Lower lobe of right lung (tissue), 2 donors: Measurements from ENCODE around the gene ARL4D. TPM values are rescaled to one million over a fixed set of nuclear protein-coding genes. Genes with fewer than 3 reads are reported as not detected.
"Not testable (repeated sequence)": the region's sequence is repeated elsewhere in the genome, so short reads cannot be mapped to it uniquely, and the experiment has no call there.

ENCODE experiments used
- ATAC-seq, 2 donors: fragments of 200-7000 bp; cut with Tn5 transposase; one replicate each; pipeline ENCODE4 v1.9.1; 2020 to 2022; ENCODE audit warnings: mild to moderate bottlenecking in 2 of 2, moderate library complexity in 2 of 2
- DNase-seq: peaks from one replicate; pipeline ENCODE4 v3.0.0-alpha.2; 2020
- H3K27ac ChIP-seq: fragments of 200-600 bp; one replicate; pipeline ENCODE4 v1.8.0; 2022
- H3K27me3 ChIP-seq: fragments of 200-600 bp; one replicate; pipeline ENCODE4 v1.8.0; 2022; ENCODE audit warnings: low read depth
- H3K36me3 ChIP-seq: fragments of 200-600 bp; one replicate; pipeline ENCODE4 v1.8.0; 2022; ENCODE audit warnings: mild to moderate bottlenecking
- H3K4me1 ChIP-seq: fragments of 200-600 bp; one replicate; pipeline ENCODE4 v1.8.0; 2022
- H3K4me3 ChIP-seq: fragments of 200-600 bp; one replicate; pipeline ENCODE4 v1.8.0; 2022; ENCODE audit warnings: mild to moderate bottlenecking
- H3K9me3 ChIP-seq: fragments of 200-600 bp; one replicate; pipeline ENCODE4 v1.8.0; 2022
- intact Hi-C: fragments of 100-400 bp; cut with DNase I; formaldehyde crosslinking; loops from one replicate; pipeline ENCODE4 v1.11.0; 2022
- total RNA-seq: library from RNA; stranded (reverse); fragmentation: NEBNext Ultra II Directional; extraction: Animal tissue kit (Norgen Biotek cat#: 25700); gene quantifications from one replicate; pipeline ENCODE4 v1.2.1, GENCODE V29; 2021
- TF ChIP-seq, protein P1 (sequence below): fragments of 200-600 bp; IDR thresholded peaks from one replicate; pipeline ENCODE4 v1.8.0; 2022; ENCODE audit warnings: antibody characterized with exemption, mild to moderate bottlenecking
- donor health status: DM: no; HTN: yes; CAD: no; lungs with severe emphysema.

ARL4D gene
- total RNA-seq, 1 donor from 2014 or later = 12.9 TPM

DNA sequence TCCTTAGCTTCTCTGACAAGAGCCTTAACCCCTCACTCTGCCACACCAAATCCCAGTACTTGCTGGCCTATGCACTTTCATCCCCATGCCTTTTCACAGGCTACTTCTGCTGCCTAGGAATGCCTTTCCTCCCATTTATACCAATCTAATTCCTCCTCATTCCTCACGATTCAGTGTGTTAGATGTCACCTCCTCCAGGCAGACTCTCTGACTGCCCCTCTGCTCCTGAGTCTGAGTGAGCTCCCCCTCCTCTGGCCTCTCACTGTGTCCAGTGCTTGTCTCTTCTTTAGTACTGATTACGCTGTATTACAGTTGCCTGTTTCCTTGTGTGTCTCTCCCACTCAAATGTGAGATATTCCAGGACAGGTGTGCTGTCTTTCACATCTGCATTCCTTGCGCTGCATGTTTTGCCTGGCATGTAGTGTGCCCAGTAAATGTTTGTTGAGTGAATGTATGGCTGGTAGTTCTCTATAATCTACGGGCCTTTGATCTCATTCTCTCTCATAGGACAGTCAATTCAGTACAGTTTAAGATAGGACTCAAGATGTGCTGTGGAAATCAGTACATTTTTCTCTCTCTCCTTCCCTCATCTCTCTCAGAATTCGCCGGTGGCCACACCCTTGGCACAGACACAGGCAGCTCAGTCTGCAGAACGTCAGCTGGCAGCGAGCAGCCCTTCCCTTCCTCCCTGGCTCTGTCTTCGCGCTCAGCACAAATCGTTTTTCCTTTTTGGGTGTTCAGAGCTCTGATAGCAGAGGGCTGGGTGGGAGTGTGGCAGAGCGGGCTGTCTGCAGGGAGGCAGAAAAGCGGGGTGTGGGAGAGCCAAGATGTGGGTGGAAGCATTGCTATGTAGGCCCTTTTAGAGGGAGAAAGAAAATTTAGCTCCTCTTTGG is 18.5 kb downstream of the ARL4D start:
- ATAC-seq (peak; percentile 71 to 79), DNase-seq (peak; percentile 52)
- Histone ChIP-seq H3K4me3 (no peak overlapping the region), H3K4me1 (peaks cover 29% of the 10 kb centered on the region), H3K36me3 (no peaks in the 10 kb centered on the region), H3K27ac (peak overlapping the region; percentile 62), H3K27me3 (no peaks in the 10 kb centered on the region), H3K9me3 (no peaks in the 10 kb centered on the region)
- TF ChIP-seq, protein P1, sequence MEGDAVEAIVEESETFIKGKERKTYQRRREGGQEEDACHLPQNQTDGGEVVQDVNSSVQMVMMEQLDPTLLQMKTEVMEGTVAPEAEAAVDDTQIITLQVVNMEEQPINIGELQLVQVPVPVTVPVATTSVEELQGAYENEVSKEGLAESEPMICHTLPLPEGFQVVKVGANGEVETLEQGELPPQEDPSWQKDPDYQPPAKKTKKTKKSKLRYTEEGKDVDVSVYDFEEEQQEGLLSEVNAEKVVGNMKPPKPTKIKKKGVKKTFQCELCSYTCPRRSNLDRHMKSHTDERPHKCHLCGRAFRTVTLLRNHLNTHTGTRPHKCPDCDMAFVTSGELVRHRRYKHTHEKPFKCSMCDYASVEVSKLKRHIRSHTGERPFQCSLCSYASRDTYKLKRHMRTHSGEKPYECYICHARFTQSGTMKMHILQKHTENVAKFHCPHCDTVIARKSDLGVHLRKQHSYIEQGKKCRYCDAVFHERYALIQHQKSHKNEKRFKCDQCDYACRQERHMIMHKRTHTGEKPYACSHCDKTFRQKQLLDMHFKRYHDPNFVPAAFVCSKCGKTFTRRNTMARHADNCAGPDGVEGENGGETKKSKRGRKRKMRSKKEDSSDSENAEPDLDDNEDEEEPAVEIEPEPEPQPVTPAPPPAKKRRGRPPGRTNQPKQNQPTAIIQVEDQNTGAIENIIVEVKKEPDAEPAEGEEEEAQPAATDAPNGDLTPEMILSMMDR = no peak
- intact Hi-C loops = loop anchor here (10.0 kb wide), 1 partner anchor 48 kb away; no protein-coding TSS in a partner anchor

DNA sequence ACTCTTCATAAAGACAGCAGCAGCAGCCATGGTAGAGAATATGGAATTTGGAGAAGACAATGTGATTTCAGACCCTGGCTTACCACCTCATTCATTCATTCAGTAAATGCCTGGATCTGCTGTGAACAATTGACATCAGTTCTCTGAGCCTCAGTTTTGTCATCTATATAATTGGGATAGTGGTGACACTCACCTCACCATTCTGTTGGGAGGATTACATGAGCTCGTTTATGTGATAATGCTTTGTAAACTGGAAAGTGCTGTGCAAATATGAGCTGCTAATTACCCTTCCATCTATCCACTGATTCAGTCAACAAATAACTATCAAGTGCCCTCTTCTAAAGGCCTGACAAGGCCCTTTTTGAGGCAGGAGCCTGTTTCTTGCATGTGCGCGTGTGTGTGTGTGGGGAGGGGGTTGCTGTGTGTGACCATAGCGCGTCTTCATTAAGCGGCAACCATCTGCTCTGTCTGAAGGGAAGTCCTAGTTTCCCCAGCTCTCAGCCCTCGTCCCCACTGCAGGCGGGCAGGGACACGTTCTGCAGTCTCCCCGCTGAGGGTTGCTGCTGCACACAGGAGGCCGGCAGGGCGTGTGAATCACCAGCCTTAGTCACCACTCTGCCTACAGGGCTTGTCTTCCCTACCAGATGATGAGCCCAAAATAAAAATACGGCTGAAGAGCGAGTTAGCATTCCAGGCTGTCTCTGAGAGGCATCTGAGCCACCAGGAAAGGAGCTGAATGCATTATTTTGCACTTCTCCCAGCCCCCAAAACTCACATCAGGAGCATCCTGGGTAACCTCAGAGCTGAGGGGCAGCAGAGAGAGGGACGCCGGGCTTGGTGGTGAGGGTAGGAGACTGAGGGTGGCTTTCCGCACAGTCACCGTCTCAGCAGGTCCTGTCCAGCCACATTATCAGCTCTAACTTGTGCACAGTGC is 19.9 kb downstream of the ARL4D start:
- peak overlapping the region; percentile 62 for H3K27ac ChIP-seq

DNA sequence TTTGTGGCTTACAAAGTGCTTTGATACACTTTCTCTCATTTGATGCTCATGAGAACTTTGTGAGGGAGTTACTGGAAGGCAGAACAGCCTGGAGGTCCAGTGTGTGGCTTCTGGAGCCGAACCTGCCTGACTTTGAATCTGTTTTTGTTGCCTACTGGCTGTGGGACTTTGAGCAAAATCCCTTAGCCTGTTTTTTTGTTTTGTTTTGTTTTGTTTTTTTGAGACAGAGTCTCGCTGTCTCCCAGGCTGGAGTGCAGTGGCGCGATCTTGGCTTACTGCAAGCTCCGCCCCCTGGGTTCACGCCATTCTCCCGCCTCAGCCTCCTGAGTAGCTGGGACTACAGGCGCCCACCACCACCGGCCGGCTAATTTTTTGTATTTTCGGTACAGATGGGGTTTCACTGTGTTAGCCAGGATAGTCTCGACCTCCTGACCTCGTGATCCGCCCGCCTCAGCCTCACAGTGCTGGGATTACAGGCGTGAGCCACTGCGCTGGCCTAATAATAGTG is 20.6 kb downstream of the ARL4D start:
- intact Hi-C loops = loop anchor here (10.0 kb wide), 1 partner anchor 45 kb away; no protein-coding TSS in a partner anchor
- not testable (repeated sequence) for ATAC-seq, H3K27me3 ChIP-seq, H3K27ac ChIP-seq, DNase-seq, H3K4me3 ChIP-seq, H3K9me3 ChIP-seq, H3K36me3 ChIP-seq
- H3K4me1 ChIP-seq = peaks cover 28% of the 10 kb centered on the region

More for the DNA sequence above, 19.9 kb downstream of the ARL4D start:
- no peaks in the 10 kb centered on the region for H3K36me3 ChIP-seq
- TF ChIP-seq, protein P1 = no peak
- H3K9me3 ChIP-seq = no peaks in the 10 kb centered on the region
- no peak overlapping the region for H3K4me3 ChIP-seq
- ATAC-seq = peak; percentile 33 to 50
- peaks cover 28% of the 10 kb centered on the region for H3K4me1 ChIP-seq
- H3K27me3 ChIP-seq = no peaks in the 10 kb centered on the region
- intact Hi-C loops = loop anchor here (10.0 kb wide), 1 partner anchor 46 kb away; no protein-coding TSS in a partner anchor
- no peak for DNase-seq

DNA sequence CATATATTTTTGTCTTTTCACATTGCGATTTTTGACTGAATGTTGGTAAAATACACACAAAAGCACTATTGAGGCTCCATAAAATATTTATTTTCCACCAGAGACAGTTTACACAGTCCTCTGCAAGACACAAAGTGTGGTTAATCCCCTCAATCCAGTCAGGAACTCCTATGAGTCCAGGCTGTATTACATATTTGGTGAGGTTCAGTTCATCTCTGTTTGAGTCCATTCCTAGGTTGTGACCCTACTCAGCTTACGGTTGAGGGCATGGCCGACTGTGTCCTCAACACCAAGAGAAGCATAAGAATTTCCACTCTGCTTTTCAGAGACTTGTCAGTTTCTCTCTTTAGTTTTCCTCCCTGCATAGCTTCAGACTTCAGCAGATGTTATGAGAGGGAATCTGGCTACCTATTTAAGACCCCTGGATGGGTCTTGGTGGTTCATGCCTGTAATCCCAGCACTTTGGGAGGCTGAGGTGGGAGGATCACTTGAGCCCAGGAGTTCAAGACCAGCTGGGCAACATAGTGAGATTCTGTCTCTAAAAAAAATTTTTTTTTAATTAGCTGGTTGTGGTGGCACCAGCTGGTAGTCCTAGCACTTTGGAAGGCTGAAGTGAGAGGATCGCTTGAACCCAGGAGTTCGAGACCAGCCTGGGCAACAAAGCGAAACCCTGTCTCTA is 25.1 kb downstream of the ARL4D start:
- Histone ChIP-seq H3K4me3 (no peak overlapping the region), H3K36me3 (no peaks in the 10 kb centered on the region), H3K27ac (no peak overlapping the region), H3K27me3 (no peaks in the 10 kb centered on the region), H3K9me3 (no peaks in the 10 kb centered on the region), H3K4me1 (peaks cover 3% of the 10 kb centered on the region)
- ATAC-seq = no peak
- intact Hi-C loops = no loop called here
- TF ChIP-seq, protein P1 = no peak
- no peak for DNase-seq

DNA sequence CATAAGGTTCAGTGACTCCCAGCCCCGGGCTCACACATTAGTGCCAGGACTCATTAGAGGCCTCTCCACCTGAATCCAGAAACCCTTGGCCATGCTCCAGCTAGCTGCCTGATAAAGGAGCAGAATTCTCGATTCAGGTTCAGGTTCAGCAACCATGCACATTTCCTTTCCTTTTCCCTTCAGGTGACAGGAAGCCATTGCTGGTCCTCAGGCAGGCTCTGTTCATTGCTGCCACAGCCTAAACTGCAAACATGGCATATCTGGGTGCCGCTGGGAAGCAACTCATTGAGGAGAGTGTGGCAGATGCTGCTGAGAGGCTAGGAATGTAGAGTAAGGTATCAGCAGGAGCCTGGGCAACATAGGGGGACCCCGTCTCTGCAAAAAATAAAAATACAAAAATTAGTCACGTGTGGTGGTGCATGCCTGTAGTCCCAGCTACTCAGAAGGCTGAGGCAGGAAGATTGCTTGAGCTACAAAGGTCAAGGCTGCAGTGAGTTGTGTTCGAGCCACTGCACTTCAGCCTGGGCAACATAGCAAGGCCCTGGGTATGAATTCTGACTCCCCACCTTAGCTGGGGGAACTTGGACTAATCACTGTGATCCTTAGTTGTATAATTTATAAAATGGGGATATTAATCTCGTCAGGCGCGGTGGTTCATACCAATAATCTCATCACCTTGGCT is 28.7 kb downstream of the ARL4D start:
- DNase-seq (no peak), ATAC-seq (no peak)
- intact Hi-C loops = no loop called here
- Histone ChIP-seq H3K36me3 (no peaks in the 10 kb centered on the region), H3K27me3 (no peaks in the 10 kb centered on the region), H3K4me3 (no peak overlapping the region), H3K4me1 (peaks cover 13% of the 10 kb centered on the region), H3K27ac (no peak overlapping the region), H3K9me3 (no peaks in the 10 kb centered on the region)
- TF ChIP-seq, protein P1 = no peak
